AML-193 (cell line): ENCODE measurements around the gene PTN.
"Not testable (repeated sequence)": the region's sequence is repeated elsewhere in the genome, so short reads cannot be mapped to it uniquely, and the experiment has no call there.

ENCODE experiments used
- DNase-seq, 2 experiments: peaks; one replicate each; lab custom pipeline; 2025; lab: John Stamatoyannopoulos, UW

PTN gene

GRCh38 chr7:137268001-137268865 is 75.3 kb downstream of the PTN start:
- not testable (repeated sequence) for DNase-seq

GRCh38 chr7:137266764-137267163 is 76.8 kb downstream of the PTN start:
- DNase-seq, result no peak

- DNase-seq, result not testable (repeated sequence)
Observed at GRCh38 chr7:137265480-137265879, 78.1 kb downstream of the PTN start.

- DNase-seq, result no peak
Observed at GRCh38 chr7:137262599-137262998, 80.9 kb downstream of the PTN start.

GRCh38 chr7:137258552-137258951 is 85.0 kb downstream of the PTN start:
- no peak for DNase-seq

- no peak for DNase-seq
Observed at GRCh38 chr7:137254766-137255165, 88.8 kb downstream of the PTN start.

- no peak for DNase-seq
Observed at GRCh38 chr7:137245890-137246289, 97.6 kb downstream of the PTN start.

- DNase-seq, result no peak
Observed at GRCh38 chr7:137245186-137245585, 98.3 kb downstream of the PTN start.

- DNase-seq, result no peak
Observed at GRCh38 chr7:137243741-137244140, 99.8 kb downstream of the PTN start.

- no peak for DNase-seq
Observed at GRCh38 chr7:137242616-137243015, 100.9 kb downstream of the PTN start.

GRCh38 chr7:137241655-137242360 is 101.7 kb downstream of the PTN start:
- DNase-seq, result no peak

- DNase-seq, result not testable (repeated sequence)
Observed at GRCh38 chr7:137239186-137239585, 104.3 kb downstream of the PTN start.

- DNase-seq, result no peak
Observed at GRCh38 chr7:137235434-137235833, 108.1 kb downstream of the PTN start.

GRCh38 chr7:137231167-137231566 is 112.4 kb downstream of the PTN start:
- DNase-seq, result no peak

- DNase-seq, result no peak
Observed at GRCh38 chr7:137221467-137221866, 122.1 kb downstream of the PTN start.

- no peak for DNase-seq
Observed at GRCh38 chr7:137213744-137214143, 129.8 kb downstream of the PTN start.

- DNase-seq, result no peak
Observed at GRCh38 chr7:137209151-137209817, 134.2 kb downstream of the PTN start.

GRCh38 chr7:137206770-137207169 is 136.8 kb downstream of the PTN start:
- no peak for DNase-seq

GRCh38 chr7:137204246-137204645 is 139.3 kb downstream of the PTN start:
- no peak for DNase-seq

GRCh38 chr7:137203351-137203750 is 140.2 kb downstream of the PTN start:
- DNase-seq, result no peak

- no peak for DNase-seq
Observed at GRCh38 chr7:137196648-137197047, 146.9 kb downstream of the PTN start.

GRCh38 chr7:137195996-137196395 is 147.5 kb downstream of the PTN start:
- DNase-seq, result no peak

- not testable (repeated sequence) for DNase-seq
Observed at GRCh38 chr7:137181619-137182018, 161.9 kb downstream of the PTN start.
